Astrocyte of the cerebellum (primary cell): ENCODE measurements around the gene TOX3.

Source experiments
- DNase-seq: peaks from one replicate; pipeline ENCODE4 v3.0.0-alpha.2; 2011; ENCODE audit warnings: low read depth
- H3K4me3 ChIP-seq: 2 replicates; pipeline ENCODE4 v1.5.1; 2011; ENCODE audit warnings: mild to moderate bottlenecking, low read depth, low read length, moderate library complexity
- in situ Hi-C: cut with HindIII; loops from 2 replicates; pipeline ENCODE4 v1.10.0; 2017; ENCODE audit warnings: low sequenced_read_pairs
- TF ChIP-seq, protein P1 (sequence below): IDR thresholded peaks from 2 replicates; pipeline ENCODE4 v1.5.1; 2012; ENCODE audit warnings: low read length, low read depth, moderate library complexity, mild to moderate bottlenecking; ENCODE audit errors: missing control alignments

The TOX3 gene

GRCh38 chr16:52455549-52456277 is 91.2 kb downstream of the TOX3 start:
- DNase-seq: no peak
- TF ChIP-seq, protein P1, sequence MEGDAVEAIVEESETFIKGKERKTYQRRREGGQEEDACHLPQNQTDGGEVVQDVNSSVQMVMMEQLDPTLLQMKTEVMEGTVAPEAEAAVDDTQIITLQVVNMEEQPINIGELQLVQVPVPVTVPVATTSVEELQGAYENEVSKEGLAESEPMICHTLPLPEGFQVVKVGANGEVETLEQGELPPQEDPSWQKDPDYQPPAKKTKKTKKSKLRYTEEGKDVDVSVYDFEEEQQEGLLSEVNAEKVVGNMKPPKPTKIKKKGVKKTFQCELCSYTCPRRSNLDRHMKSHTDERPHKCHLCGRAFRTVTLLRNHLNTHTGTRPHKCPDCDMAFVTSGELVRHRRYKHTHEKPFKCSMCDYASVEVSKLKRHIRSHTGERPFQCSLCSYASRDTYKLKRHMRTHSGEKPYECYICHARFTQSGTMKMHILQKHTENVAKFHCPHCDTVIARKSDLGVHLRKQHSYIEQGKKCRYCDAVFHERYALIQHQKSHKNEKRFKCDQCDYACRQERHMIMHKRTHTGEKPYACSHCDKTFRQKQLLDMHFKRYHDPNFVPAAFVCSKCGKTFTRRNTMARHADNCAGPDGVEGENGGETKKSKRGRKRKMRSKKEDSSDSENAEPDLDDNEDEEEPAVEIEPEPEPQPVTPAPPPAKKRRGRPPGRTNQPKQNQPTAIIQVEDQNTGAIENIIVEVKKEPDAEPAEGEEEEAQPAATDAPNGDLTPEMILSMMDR: no peak
- in situ Hi-C loops: no loop called here
- H3K4me3 ChIP-seq: no peak overlapping the region

DNA sequence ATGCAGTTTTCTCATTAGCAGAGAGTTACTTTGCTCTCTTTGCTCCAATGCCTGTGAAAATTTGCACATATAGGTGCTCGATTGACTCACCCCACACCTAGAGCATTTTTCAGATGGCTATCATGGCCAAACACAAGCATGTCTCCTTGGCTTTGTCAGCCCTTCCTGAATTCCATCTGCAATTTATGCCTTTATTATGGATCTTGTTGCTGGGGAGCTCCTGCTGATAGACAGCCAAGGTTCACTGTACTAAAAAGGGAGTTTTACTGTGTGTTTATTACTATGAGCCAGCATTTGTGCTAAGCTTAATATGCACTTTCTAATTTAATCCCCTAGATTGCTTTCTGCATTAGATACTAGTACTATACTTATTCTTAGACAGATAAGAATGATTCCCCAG is 93.3 kb downstream of the TOX3 start:
- no peak overlapping the region for H3K4me3 ChIP-seq
- in situ Hi-C loops: no loop called here
- TF ChIP-seq, protein P1: no peak
- no peak for DNase-seq

DNA sequence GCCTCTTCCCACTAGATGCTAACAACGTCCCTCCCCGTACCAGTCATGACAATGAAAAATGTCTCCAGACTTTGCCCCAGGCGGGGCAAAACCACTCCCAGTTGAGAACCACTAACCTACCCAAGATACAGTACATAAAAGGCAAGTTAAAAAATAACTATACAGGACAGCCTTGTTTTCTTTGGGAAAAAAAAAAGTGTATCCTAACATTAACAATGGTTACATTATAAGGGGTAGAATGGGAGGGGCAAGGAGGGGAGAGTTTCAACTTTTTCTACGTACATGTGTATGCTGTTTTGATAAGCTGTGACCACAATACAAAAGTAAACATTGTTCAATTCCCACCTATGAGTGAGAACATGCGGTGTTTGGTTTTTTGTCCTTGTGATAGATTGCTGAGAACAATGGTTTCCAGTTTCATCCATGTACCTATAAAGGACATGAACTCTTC is 94.9 kb downstream of the TOX3 start:
- in situ Hi-C loops: no loop called here
- no peak overlapping the region for H3K4me3 ChIP-seq
- TF ChIP-seq, protein P1: no peak
- DNase-seq: no peak

DNA sequence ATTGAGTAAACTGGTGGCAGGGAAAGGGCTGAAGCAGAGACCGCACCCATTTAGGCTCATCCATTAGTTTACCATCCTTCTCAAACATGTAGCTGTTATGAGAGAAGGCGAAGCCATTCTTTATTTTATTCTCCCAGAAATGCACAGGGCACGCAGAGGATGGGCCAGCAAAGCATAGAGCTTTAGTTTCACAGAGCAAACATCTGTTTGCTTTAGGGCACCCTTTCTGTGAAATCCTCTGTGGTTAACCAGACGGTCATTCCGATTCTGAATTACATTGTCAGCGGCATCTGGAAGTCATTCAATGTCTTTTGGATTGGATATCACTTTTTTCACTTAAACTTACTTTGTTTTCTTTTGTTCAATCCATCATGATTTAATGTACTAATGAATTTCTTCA is 96.0 kb downstream of the TOX3 start:
- TF ChIP-seq, protein P1: no peak
- H3K4me3 ChIP-seq: no peak overlapping the region
- in situ Hi-C loops: no loop called here
- no peak for DNase-seq

DNA sequence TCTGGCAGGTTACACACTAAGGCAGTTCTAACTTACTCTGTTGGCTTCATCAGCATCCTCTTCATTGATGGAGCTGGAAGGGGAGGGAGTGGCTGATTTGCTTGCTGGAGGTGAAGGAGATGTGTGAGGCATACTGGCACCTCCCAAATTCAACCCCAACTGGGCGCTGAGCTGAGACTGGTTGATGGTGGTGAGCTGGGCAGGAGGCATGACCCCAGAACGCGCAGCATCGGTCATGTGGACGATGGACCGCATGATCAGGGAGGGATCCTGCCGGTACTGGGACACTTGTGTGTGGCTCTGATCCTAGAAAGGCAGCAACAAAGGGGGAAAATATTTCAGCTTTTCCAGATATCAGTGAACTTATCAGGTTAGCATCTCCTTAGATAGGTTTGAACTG is 96.7 kb downstream of the TOX3 start:
- in situ Hi-C loops: no loop called here
- TF ChIP-seq, protein P1: no peak
- DNase-seq: no peak
- no peak overlapping the region for H3K4me3 ChIP-seq

GRCh38 chr16:52446080-52446479 is 100.9 kb downstream of the TOX3 start:
- TF ChIP-seq, protein P1: no peak
- no peak for DNase-seq
- no peak overlapping the region for H3K4me3 ChIP-seq
- in situ Hi-C loops: no loop called here
